PFSK-1 (cell line): ENCODE results near the gene JMJD7.

Source experiments
- FOXP2 ChIP-seq: optimal IDR thresholded peaks from 2 replicates; pipeline ENCODE3; 2011; ENCODE audit warnings: borderline replicate concordance, control low read depth, inconsistent platforms; ENCODE audit not compliant: insufficient read depth; ENCODE audit errors: extremely low read length, extremely low read depth
- POLR2AphosphoS5 ChIP-seq: IDR thresholded peaks from 2 replicates; pipeline ENCODE4 v1.6.1; 2012; ENCODE audit warnings: low read depth, mild to moderate bottlenecking, control low read depth, low read length, moderate library complexity
- SIN3A ChIP-seq: IDR thresholded peaks from 2 replicates; pipeline ENCODE4 v1.6.1; 2012; ENCODE audit warnings: mild to moderate bottlenecking, low read length, moderate library complexity, borderline replicate concordance; ENCODE audit not compliant: insufficient read depth
- TAF1 ChIP-seq: IDR thresholded peaks from 2 replicates; pipeline ENCODE4 v1.6.1; 2012; ENCODE audit warnings: low read length, control low read depth, borderline replicate concordance; ENCODE audit not compliant: insufficient read depth
- TF ChIP-seq, protein P1 (sequence below), 2 experiments: IDR thresholded peaks; 2 replicates each; pipeline versions ENCODE4 v1.6.1 to v1.8.0; 2011 to 2012; ENCODE audit warnings: low read depth in 2 of 2, low read length in 2 of 2, control low read depth in 1 of 2, inconsistent platforms in 1 of 2, mild to moderate bottlenecking in 1 of 2, moderate library complexity in 1 of 2; ENCODE audit not compliant: insufficient read depth in 1 of 2

The JMJD7 gene

DNA sequence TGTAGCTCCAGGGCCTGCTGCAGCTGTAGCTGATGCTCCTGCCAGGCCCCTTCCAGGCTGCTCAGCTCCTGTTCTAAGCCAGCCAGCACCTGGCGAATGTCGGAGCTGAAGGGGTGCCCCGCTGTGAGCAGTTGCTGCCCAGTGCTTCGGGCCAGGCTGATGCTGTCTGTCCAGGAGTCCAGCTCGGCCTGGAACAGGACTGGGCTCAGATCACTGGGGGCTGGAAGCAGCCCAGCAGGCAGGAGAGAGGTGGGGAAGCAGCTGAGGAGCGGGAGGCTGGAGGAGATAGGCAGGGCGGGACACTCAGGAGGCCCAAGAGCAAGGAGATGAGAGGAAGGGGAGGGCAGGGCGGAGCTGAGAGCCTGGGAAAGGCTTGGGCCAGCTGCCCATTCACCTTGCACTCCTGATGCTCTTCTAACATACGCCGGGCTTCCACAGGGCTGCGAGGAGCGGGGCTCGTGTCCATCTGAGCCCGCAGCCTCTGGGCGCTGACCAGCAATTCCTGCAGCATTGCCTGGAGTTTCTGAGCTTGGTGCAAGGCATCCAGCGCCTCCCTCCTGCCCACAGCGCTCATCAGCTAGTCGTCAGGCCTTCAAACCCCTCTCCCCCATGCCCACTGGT lies 34.0 kb downstream of the JMJD7 start:
- no peak for TF ChIP-seq FOXP2
- TF ChIP-seq, protein P1, sequence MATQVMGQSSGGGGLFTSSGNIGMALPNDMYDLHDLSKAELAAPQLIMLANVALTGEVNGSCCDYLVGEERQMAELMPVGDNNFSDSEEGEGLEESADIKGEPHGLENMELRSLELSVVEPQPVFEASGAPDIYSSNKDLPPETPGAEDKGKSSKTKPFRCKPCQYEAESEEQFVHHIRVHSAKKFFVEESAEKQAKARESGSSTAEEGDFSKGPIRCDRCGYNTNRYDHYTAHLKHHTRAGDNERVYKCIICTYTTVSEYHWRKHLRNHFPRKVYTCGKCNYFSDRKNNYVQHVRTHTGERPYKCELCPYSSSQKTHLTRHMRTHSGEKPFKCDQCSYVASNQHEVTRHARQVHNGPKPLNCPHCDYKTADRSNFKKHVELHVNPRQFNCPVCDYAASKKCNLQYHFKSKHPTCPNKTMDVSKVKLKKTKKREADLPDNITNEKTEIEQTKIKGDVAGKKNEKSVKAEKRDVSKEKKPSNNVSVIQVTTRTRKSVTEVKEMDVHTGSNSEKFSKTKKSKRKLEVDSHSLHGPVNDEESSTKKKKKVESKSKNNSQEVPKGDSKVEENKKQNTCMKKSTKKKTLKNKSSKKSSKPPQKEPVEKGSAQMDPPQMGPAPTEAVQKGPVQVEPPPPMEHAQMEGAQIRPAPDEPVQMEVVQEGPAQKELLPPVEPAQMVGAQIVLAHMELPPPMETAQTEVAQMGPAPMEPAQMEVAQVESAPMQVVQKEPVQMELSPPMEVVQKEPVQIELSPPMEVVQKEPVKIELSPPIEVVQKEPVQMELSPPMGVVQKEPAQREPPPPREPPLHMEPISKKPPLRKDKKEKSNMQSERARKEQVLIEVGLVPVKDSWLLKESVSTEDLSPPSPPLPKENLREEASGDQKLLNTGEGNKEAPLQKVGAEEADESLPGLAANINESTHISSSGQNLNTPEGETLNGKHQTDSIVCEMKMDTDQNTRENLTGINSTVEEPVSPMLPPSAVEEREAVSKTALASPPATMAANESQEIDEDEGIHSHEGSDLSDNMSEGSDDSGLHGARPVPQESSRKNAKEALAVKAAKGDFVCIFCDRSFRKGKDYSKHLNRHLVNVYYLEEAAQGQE (IDR thresholded peaks at IDR 0.05; ENCODE audit: insufficient read depth in 1 of 2, low read depth in 2 of 2, low read length in 2 of 2), result 0 out of 4 replicates have a peak, but pooled peaks of 1 of the 2 experiments have one; percentile 33

GRCh38 chr15:41862515-41863116 lies 34.7 kb downstream of the JMJD7 start:
- no peak for TF ChIP-seq SIN3A
- TF ChIP-seq, protein P1 (IDR thresholded peaks at IDR 0.05; ENCODE audit: insufficient read depth in 1 of 2, low read depth in 2 of 2, low read length in 2 of 2), result no peak
- no peak for TF ChIP-seq TAF1
- no peak for TF ChIP-seq FOXP2

- TF ChIP-seq TAF1 (no peak), SIN3A (no peak), FOXP2 (no peak), POLR2AphosphoS5 (no peak)
- TF ChIP-seq, protein P1 (IDR thresholded peaks at IDR 0.05; ENCODE audit: insufficient read depth in 1 of 2, low read depth in 2 of 2, low read length in 2 of 2), result no peak
These were observed 37.7 kb downstream of the JMJD7 start for GRCh38 chr15:41865490-41866055.

- TF ChIP-seq FOXP2, result no peak
These were observed 38.4 kb downstream of the JMJD7 start for GRCh38 chr15:41866263-41866703.

- TF ChIP-seq, protein P1 (IDR thresholded peaks at IDR 0.05; ENCODE audit: insufficient read depth in 1 of 2, low read depth in 2 of 2, low read length in 2 of 2), result no peak
- TF ChIP-seq TAF1 (no peak), SIN3A (no peak), POLR2AphosphoS5 (no peak), FOXP2 (no peak)
These were observed 39.1 kb downstream of the JMJD7 start for GRCh38 chr15:41866872-41867579.
